Dedifferentiated amniotic fluid mesenchymal stem cell (primary cell): Measurements from ENCODE around the gene FOS.
"Not testable (repeated sequence)": the region's sequence is repeated elsewhere in the genome, so short reads cannot be mapped to it uniquely, and the experiment has no call there.

Experiments
- DNase-seq: peaks from one replicate; pipeline ENCODE4 v3.0.0-alpha.2; 2016; ENCODE audit errors: extremely low spot score

The FOS gene

DNA sequence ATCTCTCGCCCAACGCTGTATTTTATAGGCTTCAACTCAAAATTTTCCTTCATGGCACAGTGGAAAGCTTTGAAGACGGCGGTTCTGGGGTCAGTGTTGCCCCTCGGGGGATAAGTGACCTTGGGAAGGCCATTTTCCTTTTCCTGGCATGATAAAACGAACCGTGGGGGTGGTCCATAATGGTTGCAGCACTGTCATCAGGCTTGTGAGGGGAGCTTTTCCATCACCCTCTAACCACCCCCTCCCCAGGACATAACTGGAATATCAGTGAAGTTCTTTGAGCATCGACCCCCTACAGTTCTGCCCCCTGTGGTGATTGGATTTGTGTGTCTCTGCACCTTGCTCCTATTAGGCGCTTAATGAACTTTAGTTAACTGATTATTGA lies 16.0 kb downstream of the FOS start:
- DNase-seq, result no peak

DNA sequence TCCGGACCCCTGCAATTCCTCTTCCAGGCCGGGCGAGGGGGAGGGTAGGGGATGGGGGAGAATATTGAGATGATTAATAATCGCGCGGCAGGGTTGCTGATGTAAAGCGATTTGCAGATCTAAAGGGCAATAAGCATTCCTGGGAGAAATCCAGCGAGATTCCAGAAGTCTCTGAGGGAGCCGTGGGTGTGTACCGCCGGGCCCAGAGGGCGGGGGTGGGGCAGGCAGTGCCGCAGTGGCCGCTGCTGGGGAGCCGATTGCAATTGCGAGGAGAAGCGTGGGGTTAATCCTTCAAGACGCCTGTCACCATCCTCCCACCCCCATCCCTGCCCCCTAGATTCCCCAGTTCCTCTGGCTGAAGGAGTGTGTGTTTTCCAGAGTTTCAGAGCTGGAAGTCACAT lies 16.4 kb downstream of the FOS start:
- peak; percentile 76 for DNase-seq

DNA sequence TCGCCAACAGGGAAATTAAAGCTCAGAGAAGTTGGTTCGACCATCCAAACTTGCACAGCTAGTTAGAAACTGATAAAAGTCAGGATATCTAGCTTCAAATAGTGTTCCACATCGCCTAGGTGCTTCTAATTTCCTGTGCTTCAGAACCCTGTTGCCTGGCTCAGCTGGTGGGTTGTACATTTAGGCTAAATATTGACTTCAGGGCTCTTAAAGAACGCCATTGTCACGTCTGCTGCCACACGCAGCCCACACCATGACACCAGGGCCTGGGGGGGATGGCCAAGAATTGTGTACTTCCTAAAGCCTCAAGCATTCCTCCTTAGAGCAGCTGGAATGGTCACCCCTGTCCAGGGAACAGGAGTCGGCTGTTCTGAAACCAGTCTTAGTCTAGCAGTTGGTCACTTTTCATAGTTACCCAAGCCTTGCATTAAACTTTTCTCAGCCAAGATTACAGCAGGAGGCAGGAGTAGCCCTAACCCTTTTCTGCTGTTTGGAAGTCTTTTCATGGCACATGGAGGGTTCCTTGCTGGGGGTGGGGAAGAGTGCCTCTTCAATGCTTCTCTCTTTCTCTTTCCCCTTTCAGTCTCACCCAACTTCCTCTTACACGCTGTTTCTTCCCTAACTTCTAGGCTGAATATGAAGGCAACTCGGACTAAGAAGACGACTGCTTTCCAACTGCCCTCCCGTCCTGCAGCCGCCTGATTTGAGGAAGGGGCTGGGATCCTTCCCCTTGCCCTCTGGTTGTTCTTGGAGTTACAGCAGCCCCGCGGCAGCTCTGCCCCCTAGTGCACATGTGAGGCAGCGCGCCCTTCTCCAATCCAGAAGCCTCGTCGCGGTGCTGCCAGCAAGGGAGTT lies 17.1 kb downstream of the FOS start:
- DNase-seq, result peak; percentile 78

- DNase-seq, result no peak
Measured at GRCh38 chr14:75297411-75298040, 18.9 kb downstream of the FOS start.

GRCh38 chr14:75298187-75298965 lies 19.7 kb downstream of the FOS start:
- DNase-seq, result no peak

- no peak for DNase-seq
Measured at GRCh38 chr14:75299059-75299458, 20.4 kb downstream of the FOS start.

DNA sequence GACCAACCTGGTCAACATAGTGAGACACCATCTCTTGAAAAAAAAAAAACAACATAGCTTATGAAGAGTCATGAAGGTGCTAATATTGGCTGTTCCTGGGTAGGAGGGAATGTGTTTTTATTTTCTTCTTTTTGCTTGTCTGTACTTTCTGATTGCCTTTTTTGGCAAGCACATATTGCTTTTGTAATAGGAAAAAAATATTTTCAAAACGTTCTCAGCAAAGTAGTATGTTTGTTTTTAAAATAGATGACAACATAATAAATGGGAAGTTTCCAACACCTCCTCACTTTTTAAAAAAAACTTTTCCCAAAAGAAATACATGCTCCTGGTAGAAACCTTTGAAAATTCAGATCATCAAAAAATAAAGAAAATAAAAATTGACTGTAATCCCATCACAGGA lies 20.9 kb downstream of the FOS start:
- no peak for DNase-seq

DNA sequence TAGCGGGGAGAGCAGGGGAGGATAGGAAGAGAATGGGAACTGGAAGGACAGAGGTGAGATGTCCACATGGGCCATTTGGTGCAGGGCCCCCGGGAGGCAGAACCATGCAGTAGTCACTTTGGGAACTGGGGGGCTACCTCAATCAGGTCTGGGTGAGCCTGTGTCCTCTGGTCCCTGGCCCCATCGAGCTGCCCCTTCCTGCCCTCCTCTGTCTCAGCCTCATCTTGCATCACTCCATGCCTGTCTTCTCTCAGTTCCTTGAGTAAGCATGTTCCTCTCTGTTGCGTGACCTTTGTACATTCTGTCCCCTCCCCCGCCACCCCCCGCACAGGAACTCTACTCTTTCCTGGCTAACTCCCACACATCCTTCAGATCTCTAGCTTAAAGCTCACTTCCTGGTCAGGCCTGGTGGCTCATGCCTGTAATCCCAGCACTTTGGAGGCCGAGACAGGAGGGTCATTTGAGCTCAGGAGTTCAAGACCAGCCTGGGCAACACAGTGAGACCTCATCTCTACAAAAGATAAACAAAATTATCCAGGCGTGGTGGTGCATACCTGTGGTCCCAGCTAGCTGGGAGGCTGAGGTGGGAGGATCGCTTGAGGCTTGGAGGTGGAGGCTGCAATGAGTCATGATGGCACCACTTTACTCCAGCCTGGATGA lies 23.2 kb downstream of the FOS start:
- DNase-seq, result no peak

DNA sequence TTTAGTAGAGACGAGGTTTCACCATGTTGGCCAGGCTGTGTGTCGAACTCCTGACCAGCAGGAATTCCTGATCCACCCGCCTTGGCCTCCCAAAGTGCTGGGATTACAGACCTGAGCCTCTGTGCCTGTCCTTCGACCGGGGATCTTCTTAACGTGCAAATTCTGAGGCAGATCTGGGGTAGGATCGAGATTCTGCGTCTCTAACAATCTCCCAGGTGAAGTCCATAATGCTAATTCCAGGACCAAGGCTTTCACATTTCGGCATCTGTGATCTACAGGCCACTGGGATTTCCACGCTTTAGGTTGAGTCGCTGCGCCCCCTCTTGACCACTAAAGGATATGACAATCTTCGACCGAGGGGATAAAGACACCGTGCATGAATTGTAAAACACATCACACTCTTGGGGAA lies 24.8 kb downstream of the FOS start:
- DNase-seq, result peak; percentile 73

GRCh38 chr14:75306410-75306809 lies 27.8 kb downstream of the FOS start:
- DNase-seq, result not testable (repeated sequence)

- DNase-seq, result no peak
Measured at GRCh38 chr14:75306927-75307699, 28.5 kb downstream of the FOS start.

DNA sequence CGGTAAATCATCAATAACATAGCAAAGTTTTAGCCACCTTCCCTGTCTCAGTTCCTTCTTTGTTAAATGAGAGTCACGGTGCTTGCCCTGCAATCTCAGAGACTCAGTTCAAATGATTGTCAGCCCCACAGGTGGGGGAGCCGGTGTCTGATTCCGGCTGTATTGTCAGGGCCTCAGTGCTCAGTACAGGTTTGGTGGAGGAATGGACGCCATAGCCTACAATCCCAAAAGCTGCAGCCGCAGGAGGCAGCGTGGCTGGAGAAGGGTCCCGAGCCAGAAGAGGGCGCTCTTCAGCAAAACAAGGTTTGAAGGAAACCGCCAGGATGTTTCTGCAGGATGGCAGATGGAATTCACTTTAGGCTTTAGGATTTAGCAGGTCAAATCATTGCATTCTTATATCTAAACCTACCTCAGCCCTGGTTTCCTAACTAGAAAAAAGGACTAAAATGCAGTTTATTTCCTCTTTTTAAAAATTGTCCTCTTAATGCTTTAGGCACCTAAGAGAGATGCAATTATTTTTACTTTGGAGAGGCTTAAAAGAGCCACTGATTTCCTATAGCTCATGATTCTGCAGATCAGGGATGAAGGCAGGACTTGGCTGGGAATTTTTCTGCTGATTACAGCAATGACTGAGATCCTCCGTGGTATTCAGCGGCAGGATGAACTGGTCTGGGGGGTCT lies 29.2 kb downstream of the FOS start:
- DNase-seq, result peak; percentile 84

- DNase-seq, result not testable (repeated sequence)
Measured at GRCh38 chr14:75308991-75309390, 30.4 kb downstream of the FOS start.

DNA sequence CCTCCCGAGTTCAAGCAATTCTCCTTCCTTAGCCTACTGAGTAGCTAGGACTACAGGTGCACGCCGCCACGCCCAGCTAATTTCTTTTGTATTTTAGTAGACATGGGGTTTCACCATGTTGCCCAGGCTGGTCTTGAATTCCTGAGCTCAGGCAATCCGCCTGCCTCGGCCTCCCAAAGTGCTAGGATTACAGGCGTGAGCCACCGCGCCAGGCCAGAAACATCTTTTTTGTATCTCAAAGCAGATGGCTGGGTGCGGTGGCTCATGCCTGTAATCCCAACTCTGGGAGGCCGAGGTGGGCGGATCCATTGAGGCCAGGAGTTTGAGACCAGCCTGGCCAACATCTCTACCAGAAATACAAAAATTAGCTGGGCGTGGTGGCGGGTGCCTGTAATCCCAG lies 30.9 kb downstream of the FOS start:
- not testable (repeated sequence) for DNase-seq

DNA sequence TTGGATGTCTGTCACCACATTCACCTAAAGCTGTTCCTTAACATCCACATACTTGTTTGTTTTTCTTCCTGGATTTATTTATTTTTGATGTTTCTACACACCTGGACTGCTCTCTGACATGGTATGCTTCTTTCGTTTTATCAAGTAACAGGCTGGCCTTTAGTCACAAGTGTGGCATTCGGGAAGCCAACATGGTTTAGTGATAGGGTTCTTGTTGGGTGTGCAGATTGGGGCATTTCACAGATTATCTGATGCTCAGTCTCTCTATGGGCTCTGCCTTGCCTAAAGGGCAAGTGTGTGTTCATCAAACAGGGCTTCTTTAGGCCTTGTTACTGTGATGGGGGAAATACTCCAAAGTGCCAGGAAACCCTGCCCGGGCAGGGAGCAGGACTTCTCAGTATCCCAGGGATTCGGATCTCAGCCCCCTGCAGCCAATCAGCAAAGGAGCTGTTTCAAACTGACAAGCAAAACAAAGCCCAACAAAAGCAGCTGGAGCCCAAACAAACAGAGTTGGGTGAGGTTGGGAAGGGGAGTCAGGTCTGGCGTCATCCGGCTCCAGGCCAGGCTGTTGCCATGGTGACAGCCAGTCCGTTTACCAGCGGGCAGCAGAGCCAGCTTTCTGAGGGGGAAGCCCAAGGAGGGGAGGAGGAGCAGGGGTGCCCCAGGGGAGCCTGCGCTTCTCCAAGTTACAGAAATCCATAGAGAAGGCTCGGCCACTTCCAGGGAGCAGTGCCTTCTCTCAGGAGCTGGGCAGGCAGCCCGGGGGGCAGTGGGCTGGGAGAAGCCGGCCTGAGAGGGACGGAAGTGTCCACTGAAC lies 31.9 kb downstream of the FOS start:
- DNase-seq, result peak; percentile 89

GRCh38 chr14:75311356-75311755 lies 32.7 kb downstream of the FOS start:
- no peak for DNase-seq

- no peak for DNase-seq
Measured at GRCh38 chr14:75312341-75312740, 33.7 kb downstream of the FOS start.

GRCh38 chr14:75313294-75313693 lies 34.7 kb downstream of the FOS start:
- DNase-seq, result no peak

- peak; percentile 36 for DNase-seq
Measured at GRCh38 chr14:75315144-75315543, 36.5 kb downstream of the FOS start.

- no peak for DNase-seq
Measured at GRCh38 chr14:75317148-75317547, 38.5 kb downstream of the FOS start.
